GM23338 (cell line): ENCODE results near the gene NDOR1. TPM values are rescaled to one million over a fixed set of nuclear protein-coding genes. Genes with fewer than 3 reads are reported as not detected.

Experiments
- ATAC-seq: fragments of 200-7000 bp; cut with Tn5 transposase; 3 replicates; pipeline ENCODE4 v1.9.1; 2020
- DNase-seq: peaks from one replicate; pipeline ENCODE4 v3.0.0-alpha.2; 2015; ENCODE audit warnings: low spot score
- H2AFZ ChIP-seq: fragments of 200-600 bp; sonication (generic); 2 replicates; pipeline ENCODE4 v1.8.0; 2016; ENCODE audit warnings: antibody characterized with exemption, mild to moderate bottlenecking, moderate library complexity
- H3F3A ChIP-seq: fragments of 200-600 bp; sonication (generic); replicated peaks from 2 replicates; pipeline ENCODE4 v1.8.0; 2017; ENCODE audit warnings: antibody characterized with exemption, mixed run types, low read depth
- H3K27ac ChIP-seq: fragments of 200-600 bp; sonication (generic); 2 replicates; pipeline ENCODE4 v1.6.1; 2016; ENCODE audit warnings: low read depth
- H3K27me3 ChIP-seq: fragments of 200-600 bp; sonication (generic); 2 replicates; pipeline ENCODE4 v1.8.0; 2016; ENCODE audit warnings: mild to moderate bottlenecking, mixed run types, moderate library complexity; ENCODE audit not compliant: insufficient read depth
- H3K36me3 ChIP-seq: fragments of 200-600 bp; sonication (generic); 2 replicates; pipeline ENCODE4 v1.8.0; 2016; ENCODE audit warnings: mild to moderate bottlenecking; ENCODE audit not compliant: insufficient read depth
- H3K4me1 ChIP-seq: fragments of 200-600 bp; sonication (generic); 2 replicates; pipeline ENCODE4 v1.8.0; 2016; ENCODE audit warnings: mild to moderate bottlenecking, moderate library complexity; ENCODE audit not compliant: insufficient read depth
- H3K4me2 ChIP-seq: fragments of 200-600 bp; sonication (generic); 2 replicates; pipeline ENCODE4 v1.7.1; 2017; ENCODE audit warnings: mixed run types
- H3K4me3 ChIP-seq: fragments of 200-600 bp; sonication (generic); 2 replicates; pipeline ENCODE4 v1.6.1; 2016; ENCODE audit warnings: mixed run types
- H3K79me2 ChIP-seq: fragments of 200-600 bp; sonication (generic); replicated peaks from 2 replicates; pipeline ENCODE4 v1.8.0; 2017; ENCODE audit warnings: mild to moderate bottlenecking; ENCODE audit not compliant: insufficient read depth
- H3K9me2 ChIP-seq: fragments of 200-600 bp; sonication (generic); 2 replicates; pipeline ENCODE4 v1.8.0; 2017; ENCODE audit not compliant: insufficient read depth
- H4K20me1 ChIP-seq: fragments of 200-600 bp; sonication (generic); replicated peaks from 2 replicates; pipeline ENCODE4 v1.8.0; 2017; ENCODE audit warnings: mild to moderate bottlenecking; ENCODE audit not compliant: insufficient read depth
- H3K27ac Mint-ChIP-seq: 2 replicates; pipeline ENCODE4 v1.8.0; 2020; ENCODE audit warnings: inconsistent platforms, mild to moderate bottlenecking, moderate library complexity, mixed read lengths
- H3K27me3 Mint-ChIP-seq: 3 replicates; pipeline ENCODE4 v1.8.0; 2022; ENCODE audit warnings: low read depth, mild to moderate bottlenecking, moderate library complexity, mixed read lengths, inconsistent platforms; ENCODE audit not compliant: insufficient read depth, poor library complexity
- H3K36me3 Mint-ChIP-seq: 3 replicates; pipeline ENCODE4 v1.8.0; 2021; ENCODE audit warnings: low read depth, mild to moderate bottlenecking, inconsistent platforms, moderate library complexity, mixed read lengths
- H3K4me1 Mint-ChIP-seq: 3 replicates; pipeline ENCODE4 v1.8.0; 2020; ENCODE audit warnings: mild to moderate bottlenecking, inconsistent platforms, mixed read lengths
- H3K4me3 Mint-ChIP-seq: 3 replicates; pipeline ENCODE4 v1.8.0; 2021; ENCODE audit warnings: moderate library complexity, mild to moderate bottlenecking, inconsistent platforms, mixed read lengths
- H3K9me3 Mint-ChIP-seq: 3 replicates; pipeline ENCODE4 v1.8.0; 2020; ENCODE audit warnings: moderate library complexity, mild to moderate bottlenecking, inconsistent platforms, mixed read lengths
- CTCF ChIP-seq, 2 experiments: fragments of 200-600 bp in 1 of 2; sonication (generic) in 1 of 2; conservative IDR thresholded peaks; 2 replicates each; pipeline versions ENCODE4 v1.5.1 to v1.6.1; 2016 to 2017; ENCODE audit warnings: antibody characterized with exemption in 2 of 2, low read depth in 2 of 2, mild to moderate bottlenecking in 2 of 2, moderate library complexity in 1 of 2
- NANOG ChIP-seq: IDR thresholded peaks from 2 replicates; pipeline ENCODE4 v1.6.1; 2016; ENCODE audit warnings: antibody characterized with exemption, borderline replicate concordance
- POLR2AphosphoS5 ChIP-seq: IDR thresholded peaks from 2 replicates; pipeline ENCODE4 v1.6.1; 2016; ENCODE audit warnings: antibody characterized with exemption, low read depth
- ZNF462 ChIP-seq: fragments of 250-450 bp; sonication (Bioruptor Pico); IDR thresholded peaks from 2 replicates; pipeline ENCODE4 v1.5.0; 2020; ENCODE audit warnings: mild to moderate bottlenecking, moderate library complexity
- polyA plus RNA-seq: library from polyadenylated mRNA; unstranded; fragments of >200 nt; fragmentation: Nextera tagmentation; extraction: Ambion mirVana; gene quantifications from 2 replicates; pipeline ENCODE4 v1.2.1, GENCODE V29; 2016
- total RNA-seq: library from RNA; depleted of rRNA; stranded (reverse); fragments of >200 nt; shearing (Covaris generic); gene quantifications from 2 replicates; pipeline ENCODE4 v1.2.3, GENCODE V29; 2014

NDOR1 gene
- total and polyA plus RNA-seq, 2 experiments from 2014 or later, result 19.4 to 38.1 TPM

GRCh38 chr9:137191691-137192447, 13.6 kb upstream of the NDOR1 start:
- Histone ChIP-seq H3K9me2 (no peaks in the 10 kb centered on the region), H3K4me2 (no peak overlapping the region), H3K4me3 (no peak overlapping the region), H3K4me1 (peaks cover 13% of the 10 kb centered on the region), H4K20me1 (peaks cover 4% of the 10 kb centered on the region; the same call in 1 of the 2 replicates), H3K27ac (no peak overlapping the region), H3F3A (0 out of 2 replicates have a peak, but pooled peaks cover 4% of the 10 kb centered on the region), H3K27me3 (no peaks in the 10 kb centered on the region), H3K36me3 (no peaks in the 10 kb centered on the region), H3K79me2 (peaks cover 36% of the 10 kb centered on the region), H2AFZ (no peak overlapping the region)
- Mint-ChIP-seq H3K36me3 (peaks cover 5% of the 10 kb centered on the region), H3K27me3 (peaks cover 12% of the 10 kb centered on the region), H3K4me3 (no peak overlapping the region), H3K9me3 (no peaks in the 10 kb centered on the region; the same call in 2 of the 3 replicates), H3K4me1 (peaks cover 16% of the 10 kb centered on the region), H3K27ac (no peak overlapping the region)
- TF ChIP-seq NANOG (no peak), ZNF462 (CRISPR knock-in tag) (no peak), POLR2AphosphoS5 (no peak), CTCF (conservative IDR thresholded peaks at IDR 0.05; ENCODE audit: low read depth in 2 of 2) (no peak)
- no peak for DNase-seq
- ATAC-seq, result no peak
